ENCODE results near the gene PIGH. TPM values are rescaled to one million over a fixed set of nuclear protein-coding genes. Genes with fewer than 3 reads are reported as not detected.

Gene PIGH
- total and polyA plus RNA-seq, 8 donors, result 11.5 to 27.4 (median 14.2) TPM

DNA sequence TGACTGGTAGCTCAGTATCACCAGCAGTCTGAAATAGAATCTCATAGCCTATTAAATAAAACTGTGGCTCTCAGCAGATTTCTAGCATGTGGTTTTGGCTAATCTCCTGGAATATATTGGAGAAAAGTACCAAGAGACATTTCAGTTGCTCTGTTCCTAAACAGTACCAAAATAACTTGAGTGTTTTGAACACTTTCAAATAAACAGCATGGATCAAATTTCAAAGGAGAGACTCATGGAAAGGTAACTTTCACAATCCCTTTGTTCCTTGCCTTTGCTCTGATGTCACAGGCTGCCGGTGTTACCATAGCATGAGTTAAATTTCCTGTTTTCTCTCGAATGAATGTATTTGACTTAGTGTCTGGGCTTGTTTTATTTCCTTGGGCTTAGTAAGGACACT is 23.0 kb upstream of the PIGH start:
- intact Hi-C loops (cut with DNase I), result no loop called here
- TF ChIP-seq, protein P1, sequence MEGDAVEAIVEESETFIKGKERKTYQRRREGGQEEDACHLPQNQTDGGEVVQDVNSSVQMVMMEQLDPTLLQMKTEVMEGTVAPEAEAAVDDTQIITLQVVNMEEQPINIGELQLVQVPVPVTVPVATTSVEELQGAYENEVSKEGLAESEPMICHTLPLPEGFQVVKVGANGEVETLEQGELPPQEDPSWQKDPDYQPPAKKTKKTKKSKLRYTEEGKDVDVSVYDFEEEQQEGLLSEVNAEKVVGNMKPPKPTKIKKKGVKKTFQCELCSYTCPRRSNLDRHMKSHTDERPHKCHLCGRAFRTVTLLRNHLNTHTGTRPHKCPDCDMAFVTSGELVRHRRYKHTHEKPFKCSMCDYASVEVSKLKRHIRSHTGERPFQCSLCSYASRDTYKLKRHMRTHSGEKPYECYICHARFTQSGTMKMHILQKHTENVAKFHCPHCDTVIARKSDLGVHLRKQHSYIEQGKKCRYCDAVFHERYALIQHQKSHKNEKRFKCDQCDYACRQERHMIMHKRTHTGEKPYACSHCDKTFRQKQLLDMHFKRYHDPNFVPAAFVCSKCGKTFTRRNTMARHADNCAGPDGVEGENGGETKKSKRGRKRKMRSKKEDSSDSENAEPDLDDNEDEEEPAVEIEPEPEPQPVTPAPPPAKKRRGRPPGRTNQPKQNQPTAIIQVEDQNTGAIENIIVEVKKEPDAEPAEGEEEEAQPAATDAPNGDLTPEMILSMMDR (IDR thresholded peaks at IDR 0.05), result no peak
- Histone ChIP-seq H3K4me3 (no peak overlapping the region), H3K9me3 (no peaks in the 10 kb centered on the region), H3K27ac (peak overlapping the region in 1 of 4 donors; percentile 15), H3K27me3 (no peaks in the 10 kb centered on the region), H3K36me3 (no peaks in the 10 kb centered on the region), H3K4me1 (peaks cover 5 to 8% (median 7%) of the 10 kb centered on the region in 3 donors)
- ATAC-seq (no peak), DNase-seq (no peak), FAIRE-seq (no peak)
- WGBS, 2 donors, result 60 to 65% methylated on average over 2 of the region's 2 CpGs

GRCh38 chr14:67622675-67623074 is 22.6 kb upstream of the PIGH start:
- Histone ChIP-seq H3K27ac (peak overlapping the region in 1 of 4 donors; percentile 15), H3K9me3 (no peaks in the 10 kb centered on the region), H3K36me3 (no peaks in the 10 kb centered on the region), H3K4me3 (no peak overlapping the region), H3K4me1 (peaks cover 5 to 8% (median 7%) of the 10 kb centered on the region in 3 donors), H3K27me3 (no peaks in the 10 kb centered on the region)
- intact Hi-C loops (cut with DNase I), result no loop called here
- ATAC-seq, result no peak
- 72 to 75% methylated on average over 4 of the region's 4 CpGs for WGBS, 2 donors
- TF ChIP-seq, protein P1 (IDR thresholded peaks at IDR 0.05), result no peak
- no peak for DNase-seq
- no peak for FAIRE-seq

GRCh38 chr14:67620217-67620785 is 20.2 kb upstream of the PIGH start:
- ATAC-seq, result peak in 3 of 4 donors; percentile 1 to 4 (median 3)
- intact Hi-C loops (cut with DNase I), result no loop called here
- H3K9me3 ChIP-seq, result no peaks in the 10 kb centered on the region
- H3K27ac ChIP-seq, result peak overlapping the region; percentile 53 to 81 (median 76)
- H3K36me3 ChIP-seq, result no peaks in the 10 kb centered on the region
- TF ChIP-seq, protein P1 (IDR thresholded peaks at IDR 0.05), result no peak
- H3K4me3 ChIP-seq, result peak overlapping the region; percentile 28 to 60 (median 53)
- peaks cover 5 to 8% (median 7%) of the 10 kb centered on the region in 3 donors for H3K4me1 ChIP-seq
- peak; percentile 15 to 60 (median 34) for DNase-seq
- no peak for FAIRE-seq
- no peaks in the 10 kb centered on the region for H3K27me3 ChIP-seq
- WGBS, 2 donors, result 1 to 4% methylated on average over 19 of the region's 19 CpGs

- Histone ChIP-seq H3K27ac (peak within 1 kb of the TSS; percentile 53 to 81 (median 76)), H3K36me3 (no peaks in the 10 kb centered on the region), H3K4me3 (peak within 1 kb of the TSS; percentile 28 to 60 (median 53)), H3K9me3 (no peaks in the 10 kb centered on the region), H3K27me3 (no peaks in the 10 kb centered on the region), H3K4me1 (peaks cover 5 to 8% (median 7%) of the 10 kb centered on the region in 3 donors)
- TF ChIP-seq, protein P1 (IDR thresholded peaks at IDR 0.05), result peak in 1 of 4 donors; percentile 5
- FAIRE-seq (no peak), DNase-seq (peak; percentile 99 to 100 (median 100)), ATAC-seq (peak; percentile 96 to 98 (median 97))
- intact Hi-C loops (cut with DNase I), result no loop called here
- WGBS, 2 donors, result 0 to 1% methylated on average over 42 to 62 of the region's 62 CpGs
Observed at GRCh38 chr14:67619446-67620216, 19.6 kb upstream of the PIGH start, which contains the start of gene ARG2. Gene ARG2 (plus strand): TSS chr14:67619920. CDS start chr14:67619978, 58 bp downstream.
